ENCODE measurements around the gene CXCL10.
"Not testable (repeated sequence)": the region's sequence is repeated elsewhere in the genome, so short reads cannot be mapped to it uniquely, and the experiment has no call there.

Gene CXCL10

DNA sequence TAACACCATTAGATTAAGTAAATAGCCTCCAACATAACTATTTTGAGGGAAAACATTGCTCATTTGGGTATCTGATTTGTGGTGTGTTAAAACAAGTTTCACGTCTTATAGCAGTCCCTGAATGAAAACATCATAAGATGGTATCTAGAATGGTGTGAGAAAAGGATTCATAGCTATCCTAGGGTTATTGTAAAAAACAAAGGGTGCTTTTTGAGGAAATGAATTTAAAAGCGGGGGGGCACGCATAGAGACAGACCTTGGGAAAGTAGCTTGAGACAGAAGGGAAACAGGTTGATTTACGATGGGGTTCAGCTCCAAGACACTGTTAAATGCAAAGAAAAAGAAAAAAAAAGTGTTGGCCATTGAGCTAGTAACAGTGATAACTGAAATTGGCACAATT lies 768 bp upstream of the CXCL10 start:
- DNase-seq, result no peak

DNA sequence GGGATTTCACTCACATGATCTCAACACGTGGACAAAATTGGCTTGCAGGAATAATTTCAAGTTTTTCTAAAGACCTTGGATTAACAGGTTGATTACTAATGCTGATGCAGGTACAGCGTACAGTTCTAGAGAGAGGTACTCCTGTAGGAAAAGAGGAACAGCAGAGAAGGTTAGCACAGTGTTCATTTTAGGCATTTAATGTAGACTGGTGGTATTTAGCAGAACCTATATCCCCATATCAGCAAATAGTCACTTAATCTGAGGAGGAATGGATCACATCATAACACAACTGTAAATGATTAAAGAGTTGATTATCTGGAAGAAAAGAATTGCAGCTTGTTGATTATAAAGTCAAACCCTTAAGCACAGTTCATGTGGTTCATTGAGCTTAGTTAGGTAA lies 620 bp downstream of the CXCL10 start:
- no peak for DNase-seq

GRCh38 chr4:76022031-76022430 lies 1.3 kb downstream of the CXCL10 start:
- DNase-seq, result no peak

GRCh38 chr4:76017056-76017686 lies 6.1 kb downstream of the CXCL10 start:
- no peak for DNase-seq

DNA sequence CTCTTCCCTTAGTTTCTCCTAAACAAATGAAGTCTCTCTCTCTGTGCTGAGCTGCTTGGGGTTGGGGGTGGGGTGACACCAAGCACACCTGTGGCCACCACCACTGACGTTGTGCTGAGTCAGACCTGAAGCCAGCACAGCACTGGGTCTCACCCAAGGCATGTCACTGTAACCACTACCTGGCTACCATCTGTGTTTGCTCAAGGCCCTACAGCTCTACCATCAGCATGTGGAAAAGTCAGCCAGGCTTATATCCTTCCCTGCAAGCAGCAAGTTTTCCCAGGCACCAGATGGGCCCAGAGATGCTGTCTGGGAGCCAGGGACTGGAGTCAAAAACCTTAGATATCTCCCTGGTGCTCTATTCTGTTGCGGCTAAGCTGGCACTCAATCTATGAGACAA lies 6.9 kb downstream of the CXCL10 start:
- no peak for DNase-seq

DNA sequence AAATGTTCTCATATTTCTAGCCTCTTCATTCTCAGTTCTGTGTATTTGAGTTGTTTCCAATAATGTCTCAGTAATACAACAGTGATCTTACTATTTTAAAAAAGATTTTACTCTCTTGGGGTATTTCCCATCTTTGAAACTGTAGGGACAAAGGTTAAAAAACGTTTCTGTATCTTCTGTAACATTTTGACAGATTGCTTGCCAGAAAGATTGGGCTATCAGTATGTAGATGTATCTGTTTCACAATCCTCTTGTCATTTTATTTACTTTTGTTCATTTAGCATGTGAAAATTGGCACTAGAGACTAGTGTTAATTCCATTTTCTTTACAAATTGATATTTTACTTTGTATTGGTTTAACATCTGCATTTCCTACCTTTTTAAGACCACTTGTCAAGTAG lies 9.8 kb downstream of the CXCL10 start:
- no peak for DNase-seq

GRCh38 chr4:76012388-76012801 lies 10.9 kb downstream of the CXCL10 start:
- DNase-seq, result no peak

DNA sequence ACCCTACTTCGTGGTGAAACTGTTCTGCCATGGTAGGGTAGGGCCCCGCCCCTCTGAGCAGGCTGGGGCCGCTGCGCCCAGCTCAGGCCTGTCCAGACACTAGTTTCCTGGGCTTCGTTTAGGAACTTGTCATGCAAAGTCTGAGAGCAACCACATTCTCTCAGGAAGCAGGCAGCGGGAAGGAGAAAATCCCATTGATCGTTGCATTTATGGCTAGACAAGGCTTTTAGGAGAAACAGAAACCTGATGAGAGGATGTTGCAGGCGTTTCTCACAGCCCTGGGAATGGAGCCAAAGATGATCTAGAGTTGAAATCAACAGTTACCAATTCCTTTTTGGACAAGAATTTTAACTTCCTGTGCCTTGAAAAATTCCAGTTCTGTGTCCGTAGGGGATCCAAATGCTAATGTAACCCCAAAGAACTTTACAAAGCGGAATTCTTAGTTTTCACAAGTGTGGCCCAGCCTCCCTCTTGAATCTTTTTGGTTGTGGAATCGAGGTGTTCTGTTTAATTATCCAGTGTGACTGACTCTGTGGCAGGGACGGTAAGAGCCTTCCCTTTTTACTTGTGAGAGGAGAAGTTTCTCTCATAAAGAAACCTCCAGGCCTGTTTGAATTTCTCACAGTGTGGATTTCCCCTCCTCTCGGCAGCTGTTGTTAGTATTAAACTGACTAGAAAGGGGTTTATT lies 11.5 kb downstream of the CXCL10 start:
- no peak for DNase-seq

DNA sequence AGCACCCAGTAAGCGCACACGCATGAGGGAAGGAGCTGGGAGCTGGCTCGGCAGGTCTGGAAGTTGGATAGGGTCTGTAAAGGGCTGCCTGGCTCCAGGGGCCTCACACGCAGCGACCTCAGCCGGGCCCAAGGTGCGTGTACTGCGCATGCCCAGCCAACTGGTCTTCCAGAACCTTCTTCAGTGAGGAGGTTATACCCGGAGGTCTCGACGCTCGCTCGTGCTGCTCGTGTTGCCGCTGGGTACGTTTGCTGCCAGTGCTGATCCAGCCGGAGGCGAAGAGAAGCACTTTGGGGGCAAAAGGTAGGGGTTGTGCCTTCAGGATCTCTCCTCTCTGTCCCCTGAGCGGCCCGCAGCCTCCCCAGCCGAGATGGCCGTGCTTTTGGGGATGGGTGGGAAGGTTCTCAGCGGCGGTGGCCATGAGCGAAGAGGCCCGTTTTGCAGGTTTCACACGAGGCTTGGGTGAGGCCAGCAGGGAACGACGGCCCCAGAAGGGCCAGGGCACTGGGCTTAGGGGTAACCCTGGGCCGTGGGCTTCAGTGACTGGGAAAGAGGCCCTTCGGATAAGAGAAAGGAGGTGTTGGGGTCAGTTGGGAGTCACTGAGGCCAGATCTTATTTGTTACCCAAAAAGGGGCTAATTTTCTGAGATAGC lies 12.2 kb downstream of the CXCL10 start:
- no peak for DNase-seq

- no peak for DNase-seq
Observed at GRCh38 chr4:76010576-76010975, 12.7 kb downstream of the CXCL10 start.

GRCh38 chr4:76009311-76009710 lies 14.0 kb downstream of the CXCL10 start:
- no peak for DNase-seq

- DNase-seq, result no peak
Observed at GRCh38 chr4:76007089-76007862, 16.0 kb downstream of the CXCL10 start, which contains the start of gene CXCL9. Gene CXCL9, minus strand, starts transcription at chr4:76007509. Its CDS starts 60 bp downstream, at chr4:76007449.

DNA sequence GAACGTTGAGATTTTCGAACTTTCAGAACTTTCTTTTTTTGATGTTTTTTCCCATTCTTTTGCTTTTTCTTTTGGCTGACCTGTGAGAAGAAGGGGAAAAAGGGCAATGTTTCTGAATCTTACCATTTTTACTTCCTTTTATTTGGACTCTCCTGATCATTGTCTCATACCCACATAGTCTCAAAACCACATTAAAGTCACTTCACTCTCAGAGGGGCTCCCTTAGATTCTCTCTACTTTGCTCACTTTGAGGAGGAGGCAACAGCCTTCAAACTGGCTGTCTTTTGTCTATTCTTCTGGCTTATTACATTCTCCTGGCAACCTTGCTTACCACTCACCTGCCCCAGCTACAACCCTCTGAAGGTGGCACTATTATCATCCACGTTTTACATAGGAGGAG lies 19.7 kb downstream of the CXCL10 start:
- DNase-seq, result no peak

DNA sequence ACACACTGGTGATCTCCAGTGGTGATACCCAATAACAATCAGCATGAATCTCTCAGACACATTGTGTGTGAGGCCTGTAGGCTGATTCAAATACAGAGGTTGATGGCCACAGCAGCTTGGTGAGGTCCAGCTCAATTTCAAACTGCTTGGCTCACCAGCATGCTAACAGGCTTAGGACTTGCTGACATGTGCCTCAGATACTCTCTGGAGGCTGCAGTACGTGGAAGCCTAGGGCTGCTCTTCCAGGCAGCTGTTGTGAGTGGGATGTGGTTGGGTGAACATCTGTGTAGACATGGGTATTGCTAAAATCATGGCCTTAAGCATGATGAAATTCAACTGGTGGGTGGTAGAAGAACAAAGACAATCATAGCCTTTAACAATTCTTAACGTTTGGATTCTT lies 20.3 kb downstream of the CXCL10 start:
- DNase-seq, result no peak

DNA sequence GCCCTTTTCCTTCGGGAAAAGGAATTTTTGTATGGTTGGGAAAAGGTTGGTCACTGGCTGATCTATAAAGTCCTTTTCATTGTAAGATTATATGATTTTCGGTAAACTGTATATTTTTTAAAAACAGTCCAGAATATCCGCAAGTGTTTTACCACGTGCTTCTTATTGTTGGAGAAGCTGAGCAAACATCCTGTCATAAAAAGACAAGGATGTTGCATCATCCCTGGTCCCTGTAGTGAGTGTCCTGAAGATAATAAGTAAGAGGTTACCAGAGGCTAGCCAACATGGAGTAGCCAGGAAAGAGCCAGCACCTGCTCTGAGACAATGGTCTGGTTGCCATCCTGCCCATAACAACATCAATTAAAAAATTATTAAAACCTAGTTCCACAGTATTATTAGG lies 21.1 kb downstream of the CXCL10 start:
- no peak for DNase-seq

GRCh38 chr4:76001700-76002099 lies 21.6 kb downstream of the CXCL10 start:
- no peak for DNase-seq

GRCh38 chr4:76000279-76000678 lies 23.0 kb downstream of the CXCL10 start:
- DNase-seq, result no peak

DNA sequence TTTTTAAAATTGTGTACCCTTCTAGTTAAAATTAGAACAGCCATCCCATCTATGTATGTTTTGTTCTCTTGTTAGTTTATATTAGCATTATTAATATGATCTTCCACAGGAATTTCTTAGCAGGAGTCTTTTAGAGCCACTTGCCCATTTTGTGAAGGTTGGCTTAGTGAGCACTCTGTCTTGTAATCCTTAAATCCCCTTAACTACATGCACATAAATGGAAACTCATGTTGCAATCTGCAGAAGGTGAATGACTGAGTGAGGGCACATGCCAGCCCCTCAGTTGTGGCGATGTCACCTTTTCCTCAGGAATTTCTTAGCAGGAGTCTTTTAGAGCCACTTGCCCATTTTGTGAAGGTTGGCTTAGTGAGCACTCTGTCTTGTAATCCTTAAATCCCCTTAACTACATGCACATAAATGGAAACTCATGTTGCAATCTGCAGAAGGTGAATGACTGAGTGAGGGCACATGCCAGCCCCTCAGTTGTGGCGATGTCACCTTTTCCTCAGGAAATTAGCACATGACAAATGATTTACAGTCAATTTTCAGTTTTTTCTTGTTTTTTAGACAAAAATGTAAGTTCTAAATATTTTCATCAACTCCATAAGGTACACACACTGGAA lies 24.7 kb downstream of the CXCL10 start:
- not testable (repeated sequence) for DNase-seq

DNA sequence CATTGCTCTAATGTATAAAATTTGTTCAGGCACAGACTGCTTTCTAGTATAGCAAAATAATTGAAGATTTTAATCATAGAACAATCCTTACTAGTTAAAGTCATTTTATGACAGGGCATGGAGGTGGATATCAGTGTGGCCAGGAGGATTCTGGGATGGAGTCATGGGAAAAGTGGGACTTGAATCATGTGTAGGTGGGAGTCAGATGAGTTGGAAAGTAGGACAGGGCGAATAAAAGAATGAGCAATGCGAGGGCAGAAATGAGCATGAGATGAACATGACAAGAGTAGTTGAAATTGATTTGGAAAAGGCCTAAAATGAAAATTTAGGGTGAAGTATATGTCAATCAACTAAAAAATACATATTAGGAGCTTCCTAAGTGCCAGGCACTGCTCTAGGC lies 25.4 kb downstream of the CXCL10 start:
- no peak for DNase-seq

GRCh38 chr4:75997081-75997480 lies 26.2 kb downstream of the CXCL10 start:
- DNase-seq, result no peak

DNA sequence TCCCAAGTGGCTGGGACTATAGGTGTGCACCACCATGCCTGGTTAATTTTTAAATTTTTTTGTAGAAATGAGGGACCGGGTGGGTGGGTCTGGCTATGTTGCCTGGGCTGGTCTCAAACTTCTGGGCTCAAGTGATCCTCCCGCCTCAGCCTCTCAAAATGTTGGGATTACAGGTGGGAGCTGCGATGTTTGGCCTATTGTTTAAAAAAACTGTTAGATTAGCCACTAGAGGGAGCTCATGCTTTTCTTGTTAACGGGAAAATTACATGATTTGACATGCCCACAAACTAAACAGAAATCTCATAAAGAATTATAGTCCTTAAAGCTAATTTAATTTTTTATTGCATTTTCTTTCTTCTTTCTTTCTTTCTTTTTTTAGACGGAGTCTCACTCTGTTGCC lies 27.6 kb downstream of the CXCL10 start:
- no peak for DNase-seq

DNA sequence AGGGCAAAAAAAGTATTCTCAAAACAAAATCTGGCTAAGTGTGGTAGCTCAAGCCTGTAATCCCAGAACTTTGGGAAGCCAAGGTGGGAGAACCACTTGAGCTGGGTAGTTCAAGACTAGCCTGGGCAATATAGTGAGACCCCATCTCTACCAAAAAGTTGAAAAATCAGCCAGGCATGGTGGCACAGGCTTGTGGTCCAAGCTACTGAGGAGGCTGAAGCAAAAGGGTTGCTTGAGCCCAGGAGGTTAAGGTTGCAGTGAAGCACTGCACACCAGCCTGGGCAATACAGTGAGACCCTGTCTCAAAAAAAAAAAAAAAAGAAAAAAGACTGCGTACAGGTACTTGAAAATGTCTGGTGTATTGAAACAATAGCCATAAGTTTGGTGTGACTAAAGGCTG lies 30.8 kb downstream of the CXCL10 start:
- no peak for DNase-seq
